ENCODE measurements around the gene ARHGAP6.

Gene ARHGAP6

GRCh38 chrX:11429538-11430085, 236.1 kb downstream of the ARHGAP6 start:
- DNase-seq (ENCODE audit: low read depth, low spot score) = no peak

GRCh38 chrX:11427453-11428071, 238.2 kb downstream of the ARHGAP6 start:
- DNase-seq (ENCODE audit: low read depth, low spot score) = peak; percentile 39

GRCh38 chrX:11426712-11427452, 238.8 kb downstream of the ARHGAP6 start:
- DNase-seq (ENCODE audit: low read depth, low spot score) = no peak

- no peak for DNase-seq (ENCODE audit: low read depth, low spot score)
Measured at GRCh38 chrX:11424903-11425674, 240.6 kb downstream of the ARHGAP6 start.

GRCh38 chrX:11423949-11424348, 241.8 kb downstream of the ARHGAP6 start:
- DNase-seq (ENCODE audit: low read depth, low spot score) = no peak

DNA sequence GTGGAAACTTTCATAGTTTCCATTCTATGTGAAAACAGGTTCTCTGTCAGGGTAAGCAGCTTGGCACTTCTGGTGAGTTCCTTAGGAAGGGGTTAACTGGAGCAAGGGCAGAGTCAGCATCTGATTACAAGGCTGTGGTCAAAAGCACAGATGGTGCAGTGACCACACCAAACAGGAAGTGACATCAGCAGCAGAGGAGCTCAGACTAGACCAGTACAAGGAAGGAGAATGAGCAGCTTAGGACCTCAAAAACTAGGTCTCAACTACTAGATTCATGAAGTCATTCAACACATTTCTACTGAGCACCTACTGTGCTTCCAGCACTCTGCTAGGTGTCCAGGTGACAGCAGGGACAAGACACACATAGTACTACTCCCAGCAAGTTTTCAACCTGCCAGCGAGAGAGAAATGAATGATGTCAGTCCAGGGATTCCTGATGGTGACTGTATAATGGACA, 242.3 kb downstream of the ARHGAP6 start:
- no peak for DNase-seq (ENCODE audit: low read depth, low spot score)

- no peak for DNase-seq (ENCODE audit: low read depth, low spot score)
Measured at GRCh38 chrX:11422525-11422857, 243.2 kb downstream of the ARHGAP6 start.

DNA sequence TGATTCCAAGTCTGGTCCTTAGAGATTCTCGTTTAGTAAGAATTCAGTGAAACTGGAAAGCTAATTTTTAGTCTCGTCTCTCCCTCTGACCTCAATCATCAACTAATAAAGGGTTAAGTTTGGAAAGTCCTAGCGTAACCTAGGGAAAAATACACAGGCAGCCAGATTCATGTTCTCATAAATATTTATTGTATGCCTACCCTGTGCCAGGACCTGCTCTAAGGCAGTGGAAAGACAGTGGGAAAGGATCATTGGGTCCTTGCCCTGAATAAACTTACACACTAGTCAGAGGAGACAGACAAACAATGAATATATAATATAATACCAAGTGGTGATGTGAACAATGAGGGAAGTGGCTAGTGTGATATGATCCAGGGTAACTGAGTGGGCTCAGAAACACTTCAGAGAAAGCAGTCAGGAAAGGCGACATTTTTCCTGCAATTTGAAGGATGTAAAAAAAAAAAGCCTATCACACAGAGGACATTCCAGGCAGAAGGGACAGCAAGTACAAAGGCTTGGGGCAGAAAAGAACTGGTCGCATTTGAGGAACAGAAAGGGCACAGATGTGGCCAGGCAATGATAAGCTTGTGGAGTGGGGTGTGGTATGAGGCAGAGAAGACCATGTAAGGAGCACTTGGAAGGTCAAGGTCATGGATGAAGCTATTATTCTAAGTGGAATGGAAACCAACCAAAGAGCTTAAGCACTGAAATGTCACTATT, 243.8 kb downstream of the ARHGAP6 start:
- no peak for DNase-seq (ENCODE audit: low read depth, low spot score)

GRCh38 chrX:11420851-11421250, 244.9 kb downstream of the ARHGAP6 start:
- no peak for DNase-seq (ENCODE audit: low read depth, low spot score)

- no peak for DNase-seq (ENCODE audit: low read depth, low spot score)
Measured at GRCh38 chrX:11419102-11419501, 246.6 kb downstream of the ARHGAP6 start.

GRCh38 chrX:11416600-11416999, 249.1 kb downstream of the ARHGAP6 start:
- no peak for DNase-seq (ENCODE audit: low read depth, low spot score)

GRCh38 chrX:11414091-11414490, 251.6 kb downstream of the ARHGAP6 start:
- no peak for DNase-seq (ENCODE audit: low read depth, low spot score)

DNA sequence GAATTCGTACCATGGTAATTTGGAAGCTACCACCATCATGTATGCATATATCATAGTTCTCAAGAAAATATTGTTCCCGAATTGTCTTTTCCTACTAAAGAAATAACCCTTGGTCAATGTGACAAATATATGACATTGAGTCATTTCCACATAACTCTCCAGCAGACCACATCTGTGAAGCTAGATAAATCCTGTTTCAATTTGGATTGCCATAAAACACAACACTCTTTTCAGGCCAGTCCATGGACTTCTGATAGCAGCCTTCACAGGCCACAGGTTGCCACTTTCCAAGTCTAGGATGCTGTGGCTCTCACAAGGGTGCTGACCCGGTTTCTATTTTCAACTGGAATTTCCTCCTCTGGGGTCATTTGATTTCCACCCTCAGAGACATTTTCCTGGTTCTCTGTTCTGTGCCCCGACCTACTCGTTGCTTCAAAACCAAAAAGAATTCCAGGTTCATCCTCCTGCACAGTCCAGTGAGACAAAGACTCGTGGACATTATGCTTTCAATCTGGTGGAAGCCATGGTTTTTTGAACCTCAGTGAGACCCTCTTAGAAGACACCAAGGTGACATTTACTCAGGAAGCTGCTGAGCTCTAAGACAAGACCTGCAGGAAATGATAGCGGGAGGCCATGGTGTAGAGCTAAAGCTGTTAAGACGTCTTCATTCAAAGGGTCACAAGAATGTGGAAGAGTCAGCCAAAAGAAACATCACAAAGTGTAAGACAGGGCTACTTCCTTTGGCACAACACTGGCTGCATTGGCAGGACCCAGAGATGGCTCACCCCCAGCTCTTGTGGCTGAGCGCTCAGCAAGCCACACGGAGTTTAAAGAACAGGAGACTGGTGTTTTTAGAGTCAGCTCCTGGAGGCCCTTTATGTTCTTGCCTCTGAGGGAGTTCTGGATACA, 252.8 kb downstream of the ARHGAP6 start:
- DNase-seq (ENCODE audit: low read depth, low spot score) = no peak

GRCh38 chrX:11409957-11410356, 255.8 kb downstream of the ARHGAP6 start:
- DNase-seq (ENCODE audit: low read depth, low spot score) = no peak

GRCh38 chrX:11408783-11409182, 256.9 kb downstream of the ARHGAP6 start:
- no peak for DNase-seq (ENCODE audit: low read depth, low spot score)

GRCh38 chrX:11408109-11408405, 257.7 kb downstream of the ARHGAP6 start:
- no peak for DNase-seq (ENCODE audit: low read depth, low spot score)

GRCh38 chrX:11407331-11408108, 258.2 kb downstream of the ARHGAP6 start:
- DNase-seq (ENCODE audit: low read depth, low spot score) = no peak

DNA sequence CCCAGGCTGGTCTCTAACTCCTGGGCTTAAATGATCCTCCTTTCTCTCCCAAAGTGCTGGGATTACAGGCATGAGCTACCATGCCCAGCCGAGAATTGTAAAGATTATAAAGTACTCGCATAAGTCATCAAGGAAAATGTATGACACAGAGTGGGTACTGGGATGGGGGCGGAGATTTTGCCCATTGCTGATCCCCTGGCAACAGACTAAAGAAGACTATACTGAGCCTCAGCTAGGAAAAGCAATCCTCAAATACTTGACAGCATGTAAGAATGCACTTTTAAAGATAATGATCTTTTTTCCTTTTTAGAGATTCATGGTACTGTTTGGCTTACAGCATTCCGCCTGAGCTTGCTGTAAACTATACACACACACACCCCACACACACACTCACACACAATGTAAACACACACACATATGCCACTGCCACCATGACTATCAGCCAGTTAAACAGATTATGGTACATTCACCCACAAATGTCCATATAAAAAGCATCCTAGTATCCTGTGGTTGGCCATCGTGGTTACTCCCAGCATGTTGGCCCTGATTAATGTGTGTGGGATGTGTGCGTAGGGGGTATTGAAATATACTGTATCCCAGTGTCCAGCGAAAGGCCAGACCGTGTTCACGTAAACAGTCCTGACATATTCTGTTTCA, 259.5 kb downstream of the ARHGAP6 start:
- no peak for DNase-seq (ENCODE audit: low read depth, low spot score)

- DNase-seq (ENCODE audit: low read depth, low spot score) = no peak
Measured at GRCh38 chrX:11403631-11404030, 262.1 kb downstream of the ARHGAP6 start.

GRCh38 chrX:11401966-11402365, 263.8 kb downstream of the ARHGAP6 start:
- no peak for DNase-seq (ENCODE audit: low read depth, low spot score)
